GM18508 (cell line): Measurements from ENCODE around the gene GRB10.

Experiments used
- ATAC-seq: cut with Tn5 transposase; IDR thresholded peaks from one replicate; pipeline ENCODE4 v1.9.1; 2021; ENCODE audit warnings: moderate number of reproducible peaks; ENCODE audit not compliant: insufficient read depth, unreplicated experiment

GRB10 gene

DNA sequence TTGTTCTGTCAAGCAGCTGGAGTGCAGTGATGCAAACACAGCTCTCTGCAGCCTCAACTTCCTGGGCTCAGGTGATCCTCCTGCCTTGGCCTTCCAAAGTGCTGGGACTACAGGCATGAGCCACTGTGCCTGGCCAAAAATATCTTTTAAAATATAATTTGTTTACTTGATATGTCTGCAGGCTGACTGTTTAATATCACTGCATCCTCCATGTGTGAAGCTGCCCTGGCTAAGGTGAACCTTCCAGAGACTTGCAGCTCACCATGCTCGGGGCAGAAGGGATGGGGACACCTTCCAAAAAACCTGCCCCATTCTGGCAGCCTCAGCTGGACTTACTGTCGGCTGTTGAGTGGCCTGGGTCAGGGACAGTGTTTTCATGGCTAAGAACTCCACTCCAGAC is 159.9 kb downstream of the GRB10 start:
- ATAC-seq, result no peak

DNA sequence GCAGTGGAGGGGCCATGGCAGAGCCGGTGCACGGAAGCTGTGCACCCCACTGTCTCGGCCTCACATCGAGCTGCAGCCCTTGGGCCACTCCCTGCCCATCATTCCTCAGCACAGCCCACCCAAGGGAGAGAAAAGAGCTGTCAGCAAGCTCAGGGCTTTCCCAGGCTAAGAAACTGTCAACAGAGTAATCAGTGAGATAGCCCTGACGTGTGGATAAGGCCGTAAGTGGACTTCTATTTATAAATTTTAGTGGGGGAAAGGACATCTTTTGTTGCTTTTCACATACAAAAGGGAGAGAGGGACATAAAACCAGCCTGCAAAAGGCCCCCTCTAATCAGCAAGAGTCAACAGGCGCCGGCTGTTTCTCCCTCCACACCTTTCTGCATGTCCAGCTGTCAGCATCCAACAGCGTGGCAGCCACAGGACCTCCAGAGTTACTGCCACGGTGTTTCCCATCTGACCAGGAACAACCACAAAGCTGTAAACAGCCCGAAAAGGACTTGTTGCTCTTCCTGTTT is 160.7 kb downstream of the GRB10 start:
- ATAC-seq, result no peak

DNA sequence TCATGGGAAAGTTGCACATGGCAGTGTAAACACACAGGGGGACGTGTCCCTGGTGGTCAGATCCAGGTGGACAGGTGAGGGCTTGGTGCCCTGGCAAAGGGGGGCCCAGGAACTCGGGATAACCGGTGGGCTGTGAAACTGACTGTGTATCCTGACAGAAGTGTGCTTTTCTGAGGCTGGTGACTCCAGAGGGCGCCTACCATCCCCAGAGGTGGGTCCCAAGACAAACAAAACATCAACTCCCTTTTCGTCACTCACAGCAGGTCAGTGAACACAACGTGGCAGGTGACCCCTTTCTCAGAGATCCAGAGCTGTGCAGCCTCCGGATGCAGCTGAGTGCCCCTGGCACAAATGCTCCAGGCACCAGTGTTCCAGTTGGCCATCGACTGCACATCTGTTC is 161.5 kb downstream of the GRB10 start:
- no peak for ATAC-seq

DNA sequence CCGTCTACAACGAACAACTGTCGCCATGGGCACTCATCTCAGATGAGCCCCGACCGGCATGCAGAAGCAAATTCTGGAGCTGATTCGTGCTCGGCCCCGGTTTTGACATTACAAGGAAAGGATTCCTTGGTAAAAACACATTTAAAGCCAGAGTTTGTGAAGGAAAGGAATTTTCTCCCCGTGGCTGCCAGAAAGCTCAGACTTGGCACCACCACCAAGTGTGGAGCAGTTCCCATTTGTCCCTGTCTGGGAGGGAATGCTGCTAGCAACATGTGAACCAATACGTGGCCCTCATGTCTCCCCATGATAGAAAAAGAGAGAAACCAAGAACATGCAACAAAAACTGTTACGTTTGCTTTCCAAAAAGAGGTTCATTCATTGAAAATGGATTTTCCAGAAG is 162.3 kb downstream of the GRB10 start:
- ATAC-seq, result no peak

DNA sequence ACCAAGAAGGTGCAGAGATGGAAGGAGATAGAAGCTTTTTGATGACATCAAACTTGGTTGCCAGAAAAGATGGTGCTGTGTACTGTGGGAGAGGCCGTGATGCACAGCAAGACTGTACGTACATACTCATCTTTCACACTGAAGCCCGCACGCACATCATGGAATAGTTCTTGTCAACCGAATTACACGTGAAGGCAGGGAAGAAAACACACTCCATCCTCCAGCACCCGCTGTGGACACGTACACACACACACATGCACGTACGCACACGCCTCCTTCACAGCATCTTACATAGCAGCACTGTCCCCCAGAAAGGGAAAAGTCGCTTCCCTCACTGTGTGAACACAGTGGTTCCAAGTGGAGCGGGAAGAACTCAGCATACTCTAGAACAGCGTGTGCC is 163.0 kb downstream of the GRB10 start:
- ATAC-seq, result no peak

DNA sequence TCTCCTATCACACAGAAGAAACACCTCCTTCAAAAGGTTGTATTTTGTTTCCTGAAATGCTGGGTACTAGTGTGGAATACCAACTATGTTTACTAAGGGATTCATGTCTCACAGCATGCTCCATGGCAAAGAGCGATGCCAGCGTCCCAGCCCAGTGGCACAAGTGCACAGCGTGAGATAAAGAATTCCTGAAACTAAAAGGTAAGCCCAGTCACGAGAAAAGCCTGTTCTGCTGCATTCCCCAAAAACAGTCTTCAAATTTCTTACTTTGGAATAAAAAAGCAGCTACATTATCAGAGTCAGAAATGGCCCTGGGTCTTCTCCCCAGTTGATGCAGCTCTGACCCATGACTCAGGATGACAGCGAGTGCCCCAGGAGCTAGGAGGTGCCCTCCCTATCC is 164.4 kb downstream of the GRB10 start:
- ATAC-seq, result no peak

DNA sequence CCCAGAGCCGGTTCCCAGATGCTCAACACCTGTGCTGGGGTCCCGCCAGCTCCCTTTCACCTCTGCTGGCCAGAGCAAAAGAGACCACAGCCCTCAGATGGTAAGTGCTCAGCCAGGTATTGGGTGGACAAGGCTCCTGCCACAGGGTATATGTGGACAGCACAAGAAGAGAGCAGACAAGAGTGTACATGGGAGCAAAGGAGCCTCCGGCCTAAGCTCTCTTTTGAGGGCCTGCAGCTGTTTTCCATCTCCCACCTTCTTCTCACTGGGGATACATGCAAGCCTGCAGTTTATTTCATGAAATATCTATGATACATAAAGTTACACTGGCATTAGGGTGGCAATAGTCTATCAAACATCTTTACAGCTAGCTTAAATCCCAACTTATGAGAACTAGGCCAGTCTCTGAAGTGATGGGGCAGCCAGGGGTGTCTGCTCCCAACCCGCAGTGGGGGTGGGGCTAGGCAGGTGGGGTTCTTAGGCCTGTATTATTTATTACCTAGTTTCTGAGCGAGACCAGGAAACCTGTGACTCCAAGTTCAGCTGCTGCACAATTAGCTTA is 167.1 kb downstream of the GRB10 start:
- no peak for ATAC-seq

DNA sequence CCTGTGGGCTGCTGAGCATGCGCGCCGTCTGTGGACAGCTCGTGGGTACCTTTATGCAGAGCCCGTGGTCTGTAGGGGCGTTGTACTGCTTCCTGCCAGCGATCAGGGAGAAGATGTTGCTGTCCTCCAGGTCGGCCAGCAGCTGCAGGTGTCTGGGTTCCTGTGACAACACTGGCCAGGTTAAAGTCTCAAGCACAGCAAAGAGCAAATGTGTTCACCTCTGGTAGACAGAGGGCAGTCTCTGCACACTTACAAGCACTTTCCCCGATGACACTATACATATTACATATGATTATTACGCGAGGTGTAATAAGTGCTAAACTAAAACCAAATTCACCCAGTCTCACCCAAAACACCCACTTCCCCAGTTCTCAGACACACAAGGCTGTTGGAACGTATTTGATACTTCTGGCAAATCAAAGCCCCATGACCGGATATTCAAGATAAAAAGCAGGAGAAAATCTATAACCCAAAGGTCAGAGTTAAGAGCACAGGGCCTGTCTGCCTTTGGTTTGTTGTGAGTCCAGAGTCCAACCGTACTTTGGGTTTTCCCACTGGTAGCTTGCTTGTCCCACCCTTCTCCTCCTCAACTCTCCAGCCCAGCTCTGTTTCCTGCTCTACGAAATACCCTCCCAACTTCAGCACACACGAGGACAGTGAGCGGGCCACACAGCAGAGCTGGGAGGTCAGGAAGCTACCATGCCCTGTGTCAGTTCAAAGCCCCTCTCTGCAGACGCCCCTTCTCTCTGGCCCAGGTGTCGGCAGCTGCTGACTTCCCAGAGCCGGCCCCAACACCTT is 167.8 kb downstream of the GRB10 start:
- no peak for ATAC-seq

DNA sequence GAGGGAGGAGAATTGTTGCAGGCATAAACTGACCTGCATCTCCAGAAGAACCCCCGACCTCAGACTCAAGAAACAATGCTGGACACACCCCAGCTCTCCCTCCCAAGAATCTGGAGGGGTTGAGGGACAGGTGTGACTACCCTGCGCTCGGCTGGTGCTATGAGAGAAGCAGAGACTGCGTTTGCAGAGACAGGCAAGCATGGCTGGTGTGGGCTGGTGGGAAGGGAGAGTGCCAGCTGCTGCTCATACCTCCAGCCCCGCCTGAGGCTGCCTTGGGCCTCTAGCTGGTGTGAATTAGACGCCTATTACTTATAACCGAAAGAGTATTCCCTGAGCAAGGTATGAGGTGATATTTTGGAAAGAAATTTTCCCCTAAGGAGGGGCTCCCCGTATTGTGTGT is 169.2 kb downstream of the GRB10 start:
- no peak for ATAC-seq

DNA sequence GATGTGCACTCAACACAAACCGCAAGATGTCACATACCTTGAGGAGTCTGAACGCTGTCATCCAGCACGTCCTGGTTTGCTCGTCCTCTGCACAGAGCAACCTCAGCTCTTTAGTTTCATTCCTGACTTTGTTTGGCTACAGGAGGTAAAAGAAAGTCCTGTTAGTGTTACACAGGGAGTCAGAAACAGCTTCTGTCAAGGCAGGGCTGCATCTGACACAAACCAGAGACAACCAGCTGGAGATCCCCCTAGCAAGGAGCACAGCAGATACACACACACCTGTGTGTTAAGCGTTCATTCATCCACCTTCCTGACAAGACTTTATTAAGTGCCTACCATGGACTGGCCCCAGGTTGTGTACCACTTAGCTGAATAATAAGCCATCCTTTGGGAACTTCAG is 170.0 kb downstream of the GRB10 start:
- ATAC-seq, result no peak

DNA sequence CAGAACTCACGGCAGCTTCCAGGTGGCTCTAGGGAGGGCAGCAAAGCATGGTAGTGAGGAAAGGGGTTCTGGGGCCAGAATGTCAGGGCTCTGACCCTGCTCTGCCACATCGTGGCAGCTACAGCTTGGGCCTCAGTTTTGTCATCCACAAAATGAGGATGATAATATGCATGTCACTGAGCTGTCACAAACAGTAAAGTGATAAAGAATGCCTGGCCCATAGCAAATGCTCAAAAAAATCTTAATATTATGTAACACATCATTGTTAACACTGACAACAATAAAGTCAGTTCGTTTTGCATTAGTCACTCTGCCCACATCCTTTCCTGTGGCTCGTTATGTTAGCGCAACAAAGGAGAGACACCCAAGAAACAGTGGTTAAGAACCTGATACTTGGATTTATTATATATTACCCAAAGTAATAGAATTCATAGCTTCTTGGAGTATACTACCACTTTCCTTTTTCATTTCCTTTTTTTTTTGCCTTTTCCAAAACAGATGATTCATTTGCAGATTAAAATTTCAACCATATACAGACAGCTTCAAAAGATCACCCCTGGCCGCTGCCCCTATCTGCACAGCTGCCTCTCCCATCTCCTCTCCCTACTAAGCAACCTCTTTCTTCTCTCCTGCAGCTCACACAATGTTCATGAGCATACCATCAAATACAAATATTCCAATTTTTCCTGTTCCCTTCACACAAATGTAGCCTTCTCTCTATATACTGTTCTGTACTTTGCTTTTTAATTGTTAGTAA is 172.0 kb downstream of the GRB10 start:
- peak; percentile 68 for ATAC-seq

DNA sequence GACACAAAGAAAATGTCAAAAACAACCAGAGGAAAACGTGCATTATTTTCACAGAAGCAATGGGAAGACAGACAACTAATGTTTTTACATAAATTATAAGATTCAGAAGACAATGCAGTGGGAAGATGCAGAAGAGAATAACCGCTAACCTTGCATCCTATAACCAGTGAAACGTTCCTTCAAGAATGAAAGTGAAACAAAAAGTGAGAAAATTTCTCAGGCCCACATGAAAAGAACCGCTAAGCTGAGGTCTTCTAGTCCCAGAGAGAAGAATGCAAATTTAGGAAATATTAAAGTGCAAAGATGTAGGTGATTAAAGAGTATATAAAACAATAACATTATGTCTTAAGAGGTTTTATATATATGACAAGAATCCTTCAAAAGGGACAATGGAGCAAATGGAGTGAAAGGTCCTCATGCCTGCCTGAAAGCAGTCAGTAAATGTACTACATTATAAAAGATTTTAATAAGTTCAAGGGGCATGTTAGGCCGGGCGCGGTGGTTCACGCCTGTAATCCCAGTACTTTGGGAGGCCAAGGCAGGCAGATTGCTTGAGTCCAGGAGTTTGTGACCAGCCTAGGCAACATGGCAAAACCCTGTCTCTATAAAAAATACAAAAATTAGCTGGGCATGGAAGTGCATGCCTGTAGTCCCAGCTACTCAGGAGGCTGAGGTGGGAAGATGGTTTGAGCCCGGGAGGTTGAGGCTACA is 174.3 kb downstream of the GRB10 start:
- ATAC-seq, result no peak

DNA sequence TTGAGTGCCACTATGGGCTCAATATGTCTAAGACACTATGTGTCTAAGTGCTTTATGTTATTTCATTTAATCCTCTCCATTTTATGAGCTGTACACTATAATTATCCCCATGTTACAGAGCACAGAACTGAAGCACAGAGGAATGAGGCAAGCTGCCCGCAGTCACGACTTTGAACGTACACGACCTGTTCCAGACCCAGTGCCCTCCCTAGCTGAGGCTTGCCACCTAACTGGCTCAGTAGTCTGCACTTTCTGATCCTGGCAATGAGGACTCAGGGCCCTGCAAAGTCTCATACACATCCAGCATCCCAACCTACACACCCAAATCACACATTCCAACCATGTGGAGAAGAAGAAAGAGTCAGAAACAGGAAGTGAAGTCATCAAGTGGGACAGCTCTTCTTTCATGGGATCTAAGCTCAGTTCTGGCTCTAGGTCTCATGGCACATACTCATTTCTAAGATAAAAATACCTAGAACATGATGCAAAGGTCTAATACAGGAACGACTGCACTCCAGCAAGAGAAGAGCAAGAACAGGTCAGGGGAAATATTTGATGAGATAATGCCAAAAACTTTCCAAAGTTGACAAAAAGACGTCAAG is 175.1 kb downstream of the GRB10 start:
- ATAC-seq, result no peak

DNA sequence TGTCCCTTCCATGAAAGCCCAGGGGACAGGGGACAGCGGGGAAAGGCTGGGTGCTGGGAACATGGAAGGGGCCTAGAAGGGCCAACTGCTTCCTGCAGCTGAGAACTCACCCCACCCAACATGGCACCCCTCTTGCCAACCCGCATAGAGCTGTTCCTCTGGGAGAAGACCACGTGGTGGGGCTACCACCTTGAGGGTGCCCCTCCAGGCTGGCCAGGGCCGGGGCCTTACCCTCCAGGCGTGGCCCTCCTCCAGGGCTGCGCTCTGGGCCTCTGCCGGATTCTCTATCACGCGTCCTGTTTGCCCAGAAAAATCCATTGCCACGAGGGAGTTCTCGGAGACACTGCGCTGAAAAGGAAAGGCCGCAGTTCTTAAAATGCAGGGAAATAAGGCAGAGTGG is 177.6 kb downstream of the GRB10 start:
- ATAC-seq, result no peak

DNA sequence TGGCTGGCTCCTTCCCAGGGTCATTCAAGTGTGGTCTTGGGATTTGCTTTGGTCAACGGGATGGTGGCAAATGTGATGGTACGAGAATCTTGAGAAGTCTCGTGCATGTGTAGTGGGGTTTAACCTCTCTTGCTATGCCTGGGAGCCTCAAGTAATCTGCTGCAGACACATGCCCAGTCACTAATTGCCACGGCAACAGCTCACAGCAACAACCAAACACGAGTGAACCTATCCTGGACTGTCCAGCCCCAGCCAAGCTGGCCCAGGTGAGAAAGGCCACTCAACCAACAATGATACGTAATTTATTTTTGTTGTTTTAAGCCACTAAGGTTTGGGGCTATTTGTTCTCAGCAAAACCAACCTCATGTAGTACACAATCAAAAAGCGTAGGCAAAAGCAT is 179.4 kb downstream of the GRB10 start:
- no peak for ATAC-seq

DNA sequence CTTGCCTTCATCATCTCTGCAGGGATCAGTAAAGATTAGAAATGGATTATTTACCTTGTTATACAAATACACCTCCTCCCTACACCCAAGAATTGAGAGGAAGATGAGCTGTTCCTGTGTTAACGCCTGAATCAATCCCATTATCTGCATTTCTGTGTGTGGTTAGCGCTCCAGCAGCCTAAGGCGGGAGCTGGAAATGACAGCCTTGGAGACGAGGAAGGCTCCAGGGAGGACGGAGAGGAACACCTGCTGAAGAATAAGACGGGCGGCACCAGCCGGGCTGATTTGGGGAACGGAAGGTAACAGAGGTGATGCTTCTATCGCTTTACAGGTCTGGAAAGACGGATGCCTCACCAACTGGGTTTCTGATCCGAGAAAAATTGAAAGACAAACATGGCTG is 183.3 kb downstream of the GRB10 start:
- ATAC-seq, result no peak

DNA sequence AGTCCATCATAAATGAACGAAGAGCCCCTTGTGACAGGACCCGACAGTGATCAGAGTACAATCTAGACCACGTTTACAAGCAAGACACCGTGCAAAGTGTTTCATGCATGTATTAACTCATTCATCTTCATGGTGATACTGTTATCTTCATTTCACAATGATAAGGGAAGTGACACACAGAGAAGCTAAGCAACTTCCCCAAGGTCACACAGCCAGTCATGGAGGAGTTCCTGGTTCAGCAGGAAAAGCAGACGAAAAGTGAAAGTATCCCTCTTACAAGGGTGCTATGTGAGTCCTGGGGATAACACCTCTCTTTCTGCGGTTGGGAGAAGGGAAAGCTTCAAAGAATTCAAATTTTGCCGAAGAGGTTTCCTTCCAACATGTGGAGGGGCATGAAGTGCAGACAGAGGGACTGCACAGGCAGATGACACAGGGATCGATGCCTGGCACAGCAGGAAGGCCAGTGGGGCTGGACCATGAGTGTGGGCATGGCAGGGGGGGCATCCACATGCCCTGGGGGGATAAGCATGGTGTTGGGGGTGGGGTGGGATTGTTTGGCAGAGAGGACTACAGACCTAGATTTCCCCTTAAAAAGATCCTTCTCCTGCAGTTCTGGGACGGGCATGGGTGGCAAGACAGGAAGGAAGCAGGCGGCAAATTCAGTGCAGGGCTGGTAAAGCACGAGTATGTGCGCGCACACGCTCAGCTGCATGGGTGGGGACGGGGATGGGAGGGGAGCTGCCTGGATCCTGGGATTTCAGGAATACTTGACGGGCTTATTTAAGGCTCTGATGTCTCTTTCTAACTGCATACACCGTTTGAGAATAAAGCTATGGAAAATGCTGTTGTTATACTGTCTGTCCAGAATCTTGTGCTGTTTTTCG is 184.0 kb downstream of the GRB10 start:
- ATAC-seq, result no peak

DNA sequence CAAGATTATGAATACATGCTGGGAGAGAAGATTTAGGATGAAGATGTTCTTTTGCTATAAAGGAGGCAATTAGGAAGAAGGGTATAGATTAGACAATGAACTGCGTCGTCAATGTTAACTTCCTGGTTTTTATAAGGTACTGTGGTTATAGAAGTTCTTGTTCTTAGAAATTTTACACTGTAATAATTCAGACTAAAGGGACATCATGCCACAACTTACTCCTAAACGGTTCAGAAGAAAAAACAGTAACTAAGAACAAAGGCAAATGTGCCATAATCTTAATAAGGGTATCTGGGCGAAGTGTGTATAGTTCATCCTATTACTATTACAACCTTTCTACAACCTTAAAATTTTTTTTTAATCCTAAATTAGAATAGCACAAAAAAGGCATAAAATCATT is 186.2 kb downstream of the GRB10 start:
- ATAC-seq, result no peak

DNA sequence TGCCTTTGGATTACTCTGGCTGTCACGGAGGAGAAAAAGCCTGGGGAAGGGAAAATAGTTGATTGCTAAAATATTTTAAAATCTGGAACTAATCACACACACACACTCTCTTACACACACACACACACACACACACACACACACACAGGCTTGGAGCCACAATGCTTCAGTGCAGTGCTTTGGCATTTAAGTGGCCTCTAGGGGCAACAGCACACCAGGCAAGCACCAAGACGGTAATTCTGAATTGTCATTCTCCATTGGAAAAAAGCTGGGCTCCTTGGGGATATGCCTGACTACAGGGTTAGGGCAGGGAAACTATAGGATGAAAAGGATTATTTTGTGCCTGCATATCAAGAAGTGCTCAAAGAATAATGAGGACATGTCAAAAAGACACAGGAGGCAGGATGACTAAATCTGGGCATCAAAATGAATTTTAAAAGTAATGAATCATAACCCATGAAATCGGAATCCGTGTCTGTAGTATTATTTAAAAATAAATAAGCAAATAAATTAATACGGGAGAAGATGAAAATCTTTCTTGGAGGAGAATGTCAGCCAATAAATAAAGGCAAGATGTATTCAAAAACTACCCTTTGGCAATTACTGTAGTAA is 187.1 kb downstream of the GRB10 start:
- peak; percentile 15 for ATAC-seq
